Liver (tissue), 9 donors: ENCODE data around the gene PIK3CA. TPM values are rescaled to one million over a fixed set of nuclear protein-coding genes. Genes with fewer than 3 reads are reported as not detected.

Source experiments
- DNase-seq: peaks from one replicate; pipeline ENCODE4 v3.0.0-alpha.2; 2017; ENCODE audit warnings: low spot score
- H3K27ac ChIP-seq, 2 donors: one replicate each; pipeline ENCODE4 v1.7.0; 2013; ENCODE audit warnings: inconsistent platforms in 2 of 2, low read length in 2 of 2, control low read depth in 1 of 2, low read depth in 1 of 2, mild to moderate bottlenecking in 1 of 2
- H3K27me3 ChIP-seq, 4 donors: one replicate each; pipeline versions ENCODE4 v1.6.1 to v1.7.0; 2013; ENCODE audit warnings: low read length in 3 of 4, inconsistent platforms in 1 of 4, mild to moderate bottlenecking in 1 of 4, moderate library complexity in 1 of 4; ENCODE audit not compliant: control insufficient read depth in 4 of 4, insufficient read depth in 4 of 4
- H3K36me3 ChIP-seq, 4 donors: one replicate each; pipeline versions ENCODE4 v1.6.1 to v1.7.0; 2013; ENCODE audit warnings: low read length in 3 of 4, mild to moderate bottlenecking in 3 of 4, low read depth in 1 of 4, moderate library complexity in 1 of 4; ENCODE audit not compliant: control insufficient read depth in 4 of 4, insufficient read depth in 3 of 4
- H3K4me1 ChIP-seq, 4 donors: one replicate each; pipeline versions ENCODE4 v1.6.1 to v1.7.0; 2013; ENCODE audit warnings: low read length in 3 of 4, mild to moderate bottlenecking in 3 of 4, moderate library complexity in 1 of 4; ENCODE audit not compliant: control insufficient read depth in 4 of 4, insufficient read depth in 4 of 4
- H3K4me3 ChIP-seq, 3 donors: one replicate each; pipeline versions ENCODE4 v1.6.1 to v1.7.0; 2013; ENCODE audit warnings: low read length in 3 of 3, control low read depth in 1 of 3, low read depth in 1 of 3, mild to moderate bottlenecking in 1 of 3
- H3K9ac ChIP-seq, 2 donors: one replicate each; pipeline ENCODE4 v1.7.0; 2013; ENCODE audit warnings: low read length in 2 of 2, mild to moderate bottlenecking in 2 of 2, moderate library complexity in 2 of 2, control low read depth in 1 of 2, low read depth in 1 of 2
- H3K9me3 ChIP-seq, 4 donors: one replicate each; pipeline versions ENCODE4 v1.6.1 to v1.7.0; 2013; ENCODE audit warnings: low read length in 3 of 4; ENCODE audit not compliant: control insufficient read depth in 4 of 4
- ATF3 ChIP-seq: IDR thresholded peaks from 2 replicates; pipeline ENCODE4 v1.6.1; 2016; ENCODE audit warnings: antibody characterized with exemption
- CTCF ChIP-seq: fragments of 150-350 bp; IDR thresholded peaks from 2 replicates; pipeline ENCODE4 v1.5.1; 2017; ENCODE audit warnings: improper control_type of control experiment, low read depth, low read length; ENCODE audit not compliant: missing input control
- EGR1 ChIP-seq, 2 donors: IDR thresholded peaks; 2 replicates each; pipeline ENCODE4 v1.6.1; 2016 to 2018; ENCODE audit warnings: antibody characterized with exemption in 2 of 2, low read depth in 2 of 2
- FOXA1 ChIP-seq: IDR thresholded peaks from 2 replicates; pipeline ENCODE4 v1.6.1; 2016; ENCODE audit warnings: antibody characterized with exemption
- FOXA2 ChIP-seq: IDR thresholded peaks from 2 replicates; pipeline ENCODE4 v1.6.1; 2016; ENCODE audit warnings: antibody characterized with exemption
- GABPA ChIP-seq, 2 donors: IDR thresholded peaks in 1 of 2; conservative IDR thresholded peaks in 1 of 2; 2 replicates each; pipeline ENCODE4 v1.6.1; 2016; ENCODE audit warnings: antibody characterized with exemption in 2 of 2, mild to moderate bottlenecking in 1 of 2, moderate library complexity in 1 of 2
- HNF4A ChIP-seq, 2 donors: conservative IDR thresholded peaks; 2 replicates each; pipeline ENCODE4 v1.6.1; 2016; ENCODE audit warnings: antibody characterized with exemption in 2 of 2, mild to moderate bottlenecking in 2 of 2
- HNF4G ChIP-seq: IDR thresholded peaks from 2 replicates; pipeline ENCODE4 v1.6.1; 2016; ENCODE audit warnings: antibody characterized with exemption
- JUND ChIP-seq, 2 donors: IDR thresholded peaks; 2 replicates each; pipeline ENCODE4 v1.6.1; 2016; ENCODE audit warnings: antibody characterized with exemption in 2 of 2
- NR2F2 ChIP-seq: IDR thresholded peaks from 2 replicates; pipeline ENCODE4 v1.6.1; 2016; ENCODE audit warnings: antibody characterized with exemption
- REST ChIP-seq: IDR thresholded peaks from 2 replicates; pipeline ENCODE4 v1.6.1; 2016; ENCODE audit warnings: antibody characterized with exemption, mild to moderate bottlenecking
- SP1 ChIP-seq: IDR thresholded peaks from 2 replicates; pipeline ENCODE4 v1.6.1; 2018; ENCODE audit warnings: antibody characterized with exemption, mild to moderate bottlenecking
- TAF1 ChIP-seq: conservative IDR thresholded peaks from 2 replicates; pipeline ENCODE4 v1.6.1; 2016; ENCODE audit warnings: antibody characterized with exemption, mild to moderate bottlenecking
- YY1 ChIP-seq: IDR thresholded peaks from 2 replicates; pipeline ENCODE4 v1.6.1; 2016; ENCODE audit warnings: antibody characterized with exemption, mild to moderate bottlenecking
- ZBTB33 ChIP-seq: IDR thresholded peaks from 2 replicates; pipeline ENCODE4 v1.6.1; 2016; ENCODE audit warnings: antibody characterized with exemption
- WGBS: extraction: QIAGEN DNeasy Blood & Tissue Kit; methylation state at CpG from one replicate; pipeline ENCODE4 v1.1.7; 2013; 5-methylcytosine and 5-hydroxymethylcytosine counted together
- polyA plus RNA-seq, 2 donors: library from polyadenylated mRNA; stranded (reverse) in 1 of 2; unstranded in 1 of 2; fragments of 200-250 nt in 1 of 2; fragments of >200 nt in 1 of 2; fragmentation: Nextera tagmentation in 1 of 2; extraction: Ambion mirVana in 1 of 2; gene quantifications; one replicate each; pipeline versions ENCODE4 v1.2.1 to v1.2.3, GENCODE V29; 2013 to 2015
- total RNA-seq, 2 donors: library from RNA; depleted of rRNA; stranded (reverse); fragments of >200 nt; gene quantifications; one replicate each; pipeline ENCODE4 v1.2.3, GENCODE V29; 2014
- donor health status: healthy.
- donor health status: healthy.
- donor health status: healthy.
- donor health status: healthy.
- donor health status: healthy.

PIK3CA gene
- total and polyA plus RNA-seq, 4 donors, result 3.6 to 14.6 (median 7.2) TPM

GRCh38 chr3:179098388-179099077, 49.6 kb upstream of the PIK3CA start:
- TF ChIP-seq HNF4G (no peak), ZBTB33 (no peak), YY1 (no peak), CTCF (no peak), FOXA1 (no peak), EGR1 (IDR thresholded peaks at IDR 0.05; ENCODE audit: low read depth in 2 of 2) (no peak), FOXA2 (no peak), SP1 (no peak), REST (no peak), GABPA (IDR thresholded peaks at IDR 0.05 in 1 of 2, conservative IDR thresholded peaks at IDR 0.05 in 1 of 2) (no peak), NR2F2 (no peak), TAF1 (no peak), ATF3 (no peak)
- H3K27ac ChIP-seq, result no peak overlapping the region
- no peak overlapping the region for H3K4me3 ChIP-seq
- DNase-seq, result no peak
- H3K4me1 ChIP-seq, result no peaks in the 10 kb centered on the region
- peaks cover 0 to 2% (median 0%) of the 10 kb centered on the region in 4 donors for H3K27me3 ChIP-seq
- no peaks in the 10 kb centered on the region for H3K9me3 ChIP-seq
- no peaks in the 10 kb centered on the region for H3K36me3 ChIP-seq
- H3K9ac ChIP-seq, result no peak overlapping the region
- 78% methylated on average over 7 of the region's 7 CpGs for WGBS

GRCh38 chr3:179100652-179101051, 47.5 kb upstream of the PIK3CA start:
- no peak overlapping the region for H3K27ac ChIP-seq
- H3K27me3 ChIP-seq, result no peaks in the 10 kb centered on the region
- no peaks in the 10 kb centered on the region for H3K9me3 ChIP-seq
- no peak for TF ChIP-seq JUND (IDR thresholded peaks at IDR 0.05)
- TF ChIP-seq EGR1 (IDR thresholded peaks at IDR 0.05; ENCODE audit: low read depth in 2 of 2), result no peak
- TF ChIP-seq HNF4A (conservative IDR thresholded peaks at IDR 0.05), result no peak
- TF ChIP-seq GABPA (IDR thresholded peaks at IDR 0.05 in 1 of 2, conservative IDR thresholded peaks at IDR 0.05 in 1 of 2), result no peak
- TF ChIP-seq ATF3, result no peak
- TF ChIP-seq TAF1, result no peak
- no peaks in the 10 kb centered on the region for H3K4me1 ChIP-seq
- H3K4me3 ChIP-seq, result no peak overlapping the region
- DNase-seq, result no peak
- H3K9ac ChIP-seq, result no peak overlapping the region
- H3K36me3 ChIP-seq, result no peaks in the 10 kb centered on the region
